ENCODE measurements around the gene PPP1R18. TPM values are rescaled to one million over a fixed set of nuclear protein-coding genes. Genes with fewer than 3 reads are reported as not detected.
A peak's percentile ranks its signal among the peaks of the same experiment; 100 is the strongest.

PPP1R18 gene
- total and polyA plus RNA-seq, 8 donors, result 9.0 to 40.3 (median 19.2) TPM

DNA sequence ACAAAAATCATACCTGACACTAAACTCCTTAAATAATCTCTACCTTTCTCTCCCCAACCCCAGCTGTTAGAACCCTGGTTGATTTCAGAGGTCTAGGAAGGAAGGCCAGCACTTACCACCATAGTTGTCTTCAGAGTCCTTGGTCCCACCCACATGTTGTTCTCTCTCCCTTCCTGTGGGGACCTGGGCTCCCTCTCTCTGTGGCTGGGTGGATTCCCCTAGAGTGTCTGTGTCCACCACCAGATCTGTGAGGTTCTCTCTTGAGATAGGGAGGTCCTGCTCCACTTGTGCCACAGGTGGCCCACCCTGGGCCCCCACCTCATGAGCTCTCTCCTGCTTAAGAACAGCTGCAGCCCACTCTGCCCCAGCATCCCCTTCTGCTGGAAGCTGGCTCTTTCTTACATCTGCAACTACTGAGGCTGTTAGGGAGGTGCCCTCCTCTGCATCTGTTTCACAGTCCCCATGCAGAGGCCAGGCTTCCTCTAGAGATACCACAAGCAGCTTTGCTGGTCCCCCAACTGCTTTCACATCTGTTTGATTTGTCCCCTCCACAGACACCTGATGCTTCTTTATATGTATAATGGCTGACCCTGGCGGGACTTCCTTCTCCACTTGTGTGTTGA lies 25.4 kb upstream of the PPP1R18 start:
- no peak for TF ChIP-seq POLR2AphosphoS5 (IDR thresholded peaks at IDR 0.05)
- TF ChIP-seq, protein P1, sequence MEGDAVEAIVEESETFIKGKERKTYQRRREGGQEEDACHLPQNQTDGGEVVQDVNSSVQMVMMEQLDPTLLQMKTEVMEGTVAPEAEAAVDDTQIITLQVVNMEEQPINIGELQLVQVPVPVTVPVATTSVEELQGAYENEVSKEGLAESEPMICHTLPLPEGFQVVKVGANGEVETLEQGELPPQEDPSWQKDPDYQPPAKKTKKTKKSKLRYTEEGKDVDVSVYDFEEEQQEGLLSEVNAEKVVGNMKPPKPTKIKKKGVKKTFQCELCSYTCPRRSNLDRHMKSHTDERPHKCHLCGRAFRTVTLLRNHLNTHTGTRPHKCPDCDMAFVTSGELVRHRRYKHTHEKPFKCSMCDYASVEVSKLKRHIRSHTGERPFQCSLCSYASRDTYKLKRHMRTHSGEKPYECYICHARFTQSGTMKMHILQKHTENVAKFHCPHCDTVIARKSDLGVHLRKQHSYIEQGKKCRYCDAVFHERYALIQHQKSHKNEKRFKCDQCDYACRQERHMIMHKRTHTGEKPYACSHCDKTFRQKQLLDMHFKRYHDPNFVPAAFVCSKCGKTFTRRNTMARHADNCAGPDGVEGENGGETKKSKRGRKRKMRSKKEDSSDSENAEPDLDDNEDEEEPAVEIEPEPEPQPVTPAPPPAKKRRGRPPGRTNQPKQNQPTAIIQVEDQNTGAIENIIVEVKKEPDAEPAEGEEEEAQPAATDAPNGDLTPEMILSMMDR (IDR thresholded peaks at IDR 0.05), result no peak
- H3K36me3 ChIP-seq, result peaks cover 26 to 83% (median 82%) of the 10 kb centered on the region in 4 donors
- WGBS, 5 donors, result 85 to 93% (median 93%) methylated on average over 1 of the region's 1 CpG
- H3K4me3 ChIP-seq, result no peak overlapping the region
- H3K4me1 ChIP-seq, result peaks cover 0 to 12% (median 10%) of the 10 kb centered on the region in 4 donors
- no peak overlapping the region for H3K27ac ChIP-seq
- DNase-seq, result no peak
- no peaks in the 10 kb centered on the region for H3K9me3 ChIP-seq
- intact Hi-C loops (cut with DNase I; ENCODE audit: low total_unique reads), result no loop called here
- H3K27me3 ChIP-seq, result no peaks in the 10 kb centered on the region

DNA sequence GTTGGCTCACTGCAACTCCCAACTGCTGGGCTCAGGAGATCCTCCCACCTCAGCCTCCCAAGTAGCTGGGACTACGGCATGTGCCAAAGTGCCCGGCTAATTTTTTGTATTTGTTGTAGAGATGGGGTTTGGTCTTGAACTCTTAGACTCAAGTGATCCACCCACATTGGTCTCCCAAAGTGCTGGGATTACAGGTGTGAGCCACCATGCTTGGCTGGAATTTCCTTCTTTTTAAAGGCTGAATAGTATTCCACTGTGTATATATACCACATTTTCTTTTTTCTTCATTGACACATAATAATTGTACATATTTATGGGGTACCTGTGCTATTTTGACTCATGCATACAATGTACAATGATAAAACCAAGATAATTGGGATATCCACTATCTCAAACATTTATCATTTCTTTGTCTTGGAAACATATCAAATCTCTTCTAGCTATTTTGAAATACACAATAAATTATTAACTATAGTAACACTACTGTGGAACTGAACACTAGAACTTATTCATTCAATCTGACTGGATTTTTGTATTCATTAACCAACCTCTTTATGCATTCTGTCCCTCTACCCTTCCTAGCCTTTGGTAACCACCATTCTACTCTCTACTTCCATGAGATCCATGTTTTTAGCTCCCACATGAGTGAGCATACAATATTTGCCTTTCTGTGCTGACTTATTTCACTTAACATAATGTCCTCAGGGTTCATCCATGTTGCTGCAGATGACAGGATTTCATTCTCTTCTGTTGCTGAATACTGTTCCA lies 22.8 kb upstream of the PPP1R18 start:
- Histone ChIP-seq H3K4me1 (no peaks in the 10 kb centered on the region), H3K27ac (no peak overlapping the region), H3K36me3 (peaks cover 34 to 98% (median 96%) of the 10 kb centered on the region in 4 donors), H3K27me3 (no peaks in the 10 kb centered on the region), H3K9me3 (no peaks in the 10 kb centered on the region), H3K4me3 (no peak overlapping the region)
- WGBS, 5 donors, result 90 to 99% (median 98%) methylated on average over 2 of the region's 2 CpGs
- no peak for DNase-seq
- intact Hi-C loops (cut with DNase I; ENCODE audit: low total_unique reads), result no loop called here
- no peak for TF ChIP-seq EP300 (IDR thresholded peaks at IDR 0.05)

DNA sequence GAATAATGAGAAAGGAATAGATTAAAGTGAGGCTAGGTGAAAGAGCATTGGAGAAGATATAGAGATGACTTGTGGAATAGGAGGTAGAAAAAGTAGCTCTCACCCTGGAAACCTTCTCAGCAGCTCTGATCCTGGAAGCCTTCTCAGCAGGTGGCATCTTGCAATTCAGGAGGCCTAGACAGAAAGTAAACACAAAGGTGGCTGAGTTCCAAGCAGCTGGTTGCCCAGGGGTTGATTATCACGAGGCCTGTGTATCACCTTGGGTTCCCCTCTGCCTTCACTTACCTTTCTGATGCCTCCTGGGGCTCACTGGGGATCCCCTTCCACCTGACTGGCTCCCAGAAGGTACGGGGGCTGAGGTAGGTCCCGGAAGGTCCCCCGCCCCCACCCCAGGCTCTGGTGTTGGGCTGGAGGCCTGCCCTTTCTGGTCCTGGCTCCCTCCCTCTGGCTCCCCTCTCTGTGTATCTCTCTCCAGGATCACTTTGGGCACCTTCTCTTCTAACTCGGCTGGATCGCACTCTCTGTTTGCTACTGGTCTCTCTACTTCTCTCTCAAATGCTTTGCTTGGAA lies 20.9 kb upstream of the PPP1R18 start:
- no peaks in the 10 kb centered on the region for H3K4me1 ChIP-seq
- TF ChIP-seq POLR2AphosphoS5 (IDR thresholded peaks at IDR 0.05) (no peak), EP300 (IDR thresholded peaks at IDR 0.05) (no peak), POLR2A (IDR thresholded peaks at IDR 0.05) (no peak)
- TF ChIP-seq, protein P1 (IDR thresholded peaks at IDR 0.05), result no peak
- H3K27me3 ChIP-seq, result no peaks in the 10 kb centered on the region
- H3K36me3 ChIP-seq, result peaks cover 33 to 98% (median 90%) of the 10 kb centered on the region in 4 donors
- H3K4me3 ChIP-seq, result no peak overlapping the region
- no peaks in the 10 kb centered on the region for H3K9me3 ChIP-seq
- WGBS, 5 donors, result 69 to 76% (median 71%) methylated on average over 6 of the region's 6 CpGs
- peak in 1 of 2 donors; percentile 55 for DNase-seq
- H3K27ac ChIP-seq, result no peak overlapping the region
- intact Hi-C loops (cut with DNase I; ENCODE audit: low total_unique reads), result no loop called here

DNA sequence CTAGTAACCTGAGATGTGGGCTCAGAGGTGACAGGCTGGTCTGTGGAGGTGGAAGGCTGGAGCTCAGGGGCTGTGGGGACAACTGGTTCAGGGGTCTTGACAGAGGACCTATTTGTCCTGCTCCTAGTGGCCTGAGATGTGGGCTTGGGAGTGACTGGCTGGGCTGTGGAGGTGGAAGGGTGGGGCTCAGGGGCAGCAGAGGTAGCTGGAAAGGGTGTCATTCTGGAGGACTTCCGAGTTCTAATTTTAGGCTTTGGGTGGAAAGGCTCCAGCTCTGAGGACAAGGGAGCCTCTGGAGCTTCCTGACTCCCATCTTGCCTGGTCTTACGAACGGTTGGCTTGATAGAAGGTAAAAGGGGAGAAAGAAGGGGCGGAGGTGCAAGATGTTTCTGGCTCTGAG lies 19.2 kb upstream of the PPP1R18 start:
- no peak for TF ChIP-seq POLR2A (IDR thresholded peaks at IDR 0.05)
- TF ChIP-seq, protein P1 (IDR thresholded peaks at IDR 0.05), result no peak
- TF ChIP-seq POLR2AphosphoS5 (IDR thresholded peaks at IDR 0.05), result no peak
- TF ChIP-seq EP300 (IDR thresholded peaks at IDR 0.05), result no peak
- no peaks in the 10 kb centered on the region for H3K4me1 ChIP-seq
- no peak overlapping the region for H3K27ac ChIP-seq
- no peaks in the 10 kb centered on the region for H3K27me3 ChIP-seq
- DNase-seq, result no peak
- 89 to 100% (median 96%) methylated on average over 4 of the region's 4 CpGs for WGBS, 5 donors
- H3K36me3 ChIP-seq, result peaks cover 18 to 98% (median 80%) of the 10 kb centered on the region in 4 donors
- no peaks in the 10 kb centered on the region for H3K9me3 ChIP-seq
- H3K4me3 ChIP-seq, result no peak overlapping the region
- intact Hi-C loops (cut with DNase I; ENCODE audit: low total_unique reads), result no loop called here

All from stomach (tissue), 9 donors.